Mesendoderm (in vitro differentiated cells): ENCODE data around the gene WDR18.
A peak's percentile ranks its signal among the peaks of the same experiment; 100 is the strongest.

ENCODE experiments used
- DNase-seq: peaks from one replicate; pipeline ENCODE4 v3.0.0; 2013
- H2AK5ac ChIP-seq: 2 replicates; pipeline ENCODE4 v1.6.1; 2013; ENCODE audit warnings: low read length, inconsistent platforms
- H2BK120ac ChIP-seq: 2 replicates; pipeline ENCODE4 v1.6.1; 2013; ENCODE audit warnings: low read depth, mild to moderate bottlenecking, low read length, moderate library complexity, mixed read lengths
- H2BK15ac ChIP-seq: replicated peaks from 2 replicates; pipeline ENCODE4 v1.6.1; 2013; ENCODE audit warnings: low read depth, mild to moderate bottlenecking, moderate library complexity
- H2BK5ac ChIP-seq: 2 replicates; pipeline ENCODE4 v1.6.1; 2013; ENCODE audit warnings: low read length, inconsistent platforms
- H3K18ac ChIP-seq: 2 replicates; pipeline ENCODE4 v1.6.1; 2013; ENCODE audit warnings: mild to moderate bottlenecking, low read length, mixed read lengths
- H3K23ac ChIP-seq: one replicate; pipeline ENCODE4 v1.6.1; 2013; ENCODE audit warnings: low read length
- H3K27ac ChIP-seq: 2 replicates; pipeline ENCODE4 v1.5.1; 2013; ENCODE audit warnings: low read depth, mild to moderate bottlenecking, inconsistent platforms, low read length, moderate library complexity
- H3K27me3 ChIP-seq: 2 replicates; pipeline ENCODE4 v1.6.1; 2013; ENCODE audit warnings: low read length, control low read depth, mild to moderate bottlenecking, inconsistent platforms; ENCODE audit not compliant: insufficient read depth, poor library complexity
- H3K36me3 ChIP-seq: 2 replicates; pipeline ENCODE4 v1.6.1; 2013; ENCODE audit warnings: low read length, inconsistent platforms; ENCODE audit not compliant: control insufficient read depth, insufficient read depth
- H3K4ac ChIP-seq: one replicate; pipeline ENCODE4 v1.6.1; 2013; ENCODE audit warnings: low read depth, mild to moderate bottlenecking, low read length, moderate library complexity
- H3K4me1 ChIP-seq: 2 replicates; pipeline ENCODE4 v1.6.1; 2013; ENCODE audit warnings: low read depth, low read length, inconsistent platforms; ENCODE audit not compliant: control insufficient read depth
- H3K4me2 ChIP-seq: 2 replicates; pipeline ENCODE4 v1.6.1; 2013; ENCODE audit warnings: low read length
- H3K4me3 ChIP-seq: 2 replicates; pipeline ENCODE4 v1.5.1; 2013; ENCODE audit warnings: mild to moderate bottlenecking, low read length
- H3K56ac ChIP-seq: one replicate; pipeline ENCODE4 v1.6.1; 2013; ENCODE audit warnings: low read length
- H3K79me1 ChIP-seq: 2 replicates; pipeline ENCODE4 v1.6.1; 2013; ENCODE audit warnings: low read length, inconsistent platforms
- H3K79me2 ChIP-seq: 2 replicates; pipeline ENCODE4 v1.6.1; 2013; ENCODE audit warnings: mild to moderate bottlenecking, low read length; ENCODE audit not compliant: control insufficient read depth, insufficient read depth
- H3K9ac ChIP-seq: 2 replicates; pipeline ENCODE4 v1.6.1; 2013; ENCODE audit warnings: low read length, inconsistent platforms
- H4K5ac ChIP-seq: one replicate; pipeline ENCODE4 v1.6.1; 2013; ENCODE audit warnings: low read length
- H4K8ac ChIP-seq: one replicate; pipeline ENCODE4 v1.6.1; 2013; ENCODE audit warnings: low read depth, mild to moderate bottlenecking, control low read depth, low read length, moderate library complexity
- WGBS: extraction: QIAGEN DNeasy Blood & Tissue Kit; methylation state at CpG from one replicate; pipeline ENCODE4 v1.1.7; 2013; ENCODE audit warnings: low lambda C conversion rate, missing lambda C conversion rate; ENCODE audit not compliant: insufficient coverage; ENCODE audit errors: extremely low coverage; 5-methylcytosine and 5-hydroxymethylcytosine counted together

The WDR18 gene

GRCh38 chr19:1037621-1038064, 53.5 kb downstream of the WDR18 start:
- H2BK5ac ChIP-seq: no peak overlapping the region
- no CpG with 5 or more reads among the region's 22 CpGs for WGBS
- no peaks in the 10 kb centered on the region for H3K27me3 ChIP-seq
- no peak overlapping the region for H3K4me3 ChIP-seq
- no peak overlapping the region for H3K4ac ChIP-seq
- no peak overlapping the region for H2BK15ac ChIP-seq
- no peak overlapping the region for H2AK5ac ChIP-seq
- H4K5ac ChIP-seq: no peak overlapping the region
- H2BK120ac ChIP-seq: no peak overlapping the region
- no peak overlapping the region for H4K8ac ChIP-seq
- no peak for DNase-seq
- H3K36me3 ChIP-seq: peaks cover 5% of the 10 kb centered on the region
- H3K4me1 ChIP-seq: peaks cover 4% of the 10 kb centered on the region
- H3K79me1 ChIP-seq: no peaks in the 10 kb centered on the region
- H3K79me2 ChIP-seq: no peaks in the 10 kb centered on the region
- H3K9ac ChIP-seq: no peak overlapping the region
- H3K23ac ChIP-seq: no peak overlapping the region
- no peak overlapping the region for H3K18ac ChIP-seq
- no peak overlapping the region for H3K27ac ChIP-seq
- H3K56ac ChIP-seq: no peak overlapping the region
- H3K4me2 ChIP-seq: no peak overlapping the region

DNA sequence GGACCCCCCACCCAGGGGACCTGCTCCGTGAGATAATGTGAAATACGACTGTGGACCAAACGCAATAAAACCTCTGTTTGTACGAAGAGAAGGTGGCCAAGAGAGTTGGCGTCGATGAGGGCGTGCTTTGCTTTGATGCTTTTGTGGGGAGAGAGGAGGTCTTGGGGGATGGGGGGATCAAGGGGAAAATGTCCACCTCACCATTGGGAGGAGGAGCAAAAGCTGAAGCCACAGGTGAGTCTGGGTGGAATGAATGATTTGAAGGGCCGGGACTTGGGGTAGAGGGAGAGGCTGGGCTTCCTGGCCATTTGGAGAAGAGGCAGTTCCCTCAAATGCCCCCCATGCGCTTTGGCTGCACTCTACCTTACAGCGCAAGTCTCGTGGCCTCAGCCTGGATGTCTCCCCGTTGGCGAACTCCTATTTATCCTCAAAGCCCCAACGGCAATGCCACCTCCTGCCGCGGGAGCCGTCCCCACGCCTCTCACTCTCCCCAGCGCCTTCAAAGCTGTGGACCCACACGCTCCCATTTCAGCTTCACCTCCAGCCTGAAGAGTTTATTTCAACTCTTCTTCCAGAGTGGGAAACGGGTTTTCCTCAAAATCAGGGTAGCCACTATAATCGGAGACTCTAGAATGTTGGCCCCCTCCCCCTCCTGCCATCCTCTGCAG, 55.0 kb downstream of the WDR18 start:
- no peaks in the 10 kb centered on the region for H3K79me2 ChIP-seq
- H3K23ac ChIP-seq: no peak overlapping the region
- no peak overlapping the region for H4K5ac ChIP-seq
- H3K4me2 ChIP-seq: peak overlapping the region; percentile 37
- no CpG with 5 or more reads among the region's 22 CpGs for WGBS
- H3K79me1 ChIP-seq: no peaks in the 10 kb centered on the region
- H3K4ac ChIP-seq: no peak overlapping the region
- no peak overlapping the region for H2BK5ac ChIP-seq
- peak overlapping the region; percentile 67 for H3K9ac ChIP-seq
- no peak overlapping the region for H4K8ac ChIP-seq
- no peak overlapping the region for H3K27ac ChIP-seq
- H3K4me1 ChIP-seq: peaks cover 4% of the 10 kb centered on the region
- no peak overlapping the region for H2AK5ac ChIP-seq
- no peak overlapping the region for H3K4me3 ChIP-seq
- no peaks in the 10 kb centered on the region for H3K27me3 ChIP-seq
- H2BK120ac ChIP-seq: no peak overlapping the region
- no peak overlapping the region for H2BK15ac ChIP-seq
- peak overlapping the region; percentile 73 for H3K56ac ChIP-seq
- peaks cover 5% of the 10 kb centered on the region for H3K36me3 ChIP-seq
- no peak overlapping the region for H3K18ac ChIP-seq
- no peak for DNase-seq

GRCh38 chr19:1039646-1040475, 55.7 kb downstream of the WDR18 start, which contains the start of gene ABCA7:
Gene ABCA7, plus strand, starts transcription at chr19:1040107. Its CDS starts 1,255 bp downstream, at chr19:1041362.
- H2BK15ac ChIP-seq: no peak within 1 kb of the TSS
- DNase-seq: peak; percentile 99
- H3K36me3 ChIP-seq: peaks cover 5% of the 10 kb centered on the region
- no peak within 1 kb of the TSS for H4K8ac ChIP-seq
- no peaks in the 10 kb centered on the region for H3K79me2 ChIP-seq
- H3K27me3 ChIP-seq: no peaks in the 10 kb centered on the region
- peaks cover 4% of the 10 kb centered on the region for H3K4me1 ChIP-seq
- H3K18ac ChIP-seq: no peak within 1 kb of the TSS
- WGBS: no CpG with 5 or more reads among the region's 56 CpGs
- H2BK5ac ChIP-seq: no peak within 1 kb of the TSS
- H3K4me3 ChIP-seq: peak within 1 kb of the TSS; percentile 59
- H4K5ac ChIP-seq: no peak within 1 kb of the TSS
- H3K4me2 ChIP-seq: peak within 1 kb of the TSS; percentile 37
- H3K79me1 ChIP-seq: no peaks in the 10 kb centered on the region
- peak within 1 kb of the TSS; percentile 76 for H3K9ac ChIP-seq
- H3K4ac ChIP-seq: no peak within 1 kb of the TSS
- peak within 1 kb of the TSS; percentile 58 for H2AK5ac ChIP-seq
- no peak within 1 kb of the TSS for H3K27ac ChIP-seq
- H3K23ac ChIP-seq: no peak within 1 kb of the TSS
- peak within 1 kb of the TSS; percentile 73 for H3K56ac ChIP-seq
- H2BK120ac ChIP-seq: no peak within 1 kb of the TSS

DNA sequence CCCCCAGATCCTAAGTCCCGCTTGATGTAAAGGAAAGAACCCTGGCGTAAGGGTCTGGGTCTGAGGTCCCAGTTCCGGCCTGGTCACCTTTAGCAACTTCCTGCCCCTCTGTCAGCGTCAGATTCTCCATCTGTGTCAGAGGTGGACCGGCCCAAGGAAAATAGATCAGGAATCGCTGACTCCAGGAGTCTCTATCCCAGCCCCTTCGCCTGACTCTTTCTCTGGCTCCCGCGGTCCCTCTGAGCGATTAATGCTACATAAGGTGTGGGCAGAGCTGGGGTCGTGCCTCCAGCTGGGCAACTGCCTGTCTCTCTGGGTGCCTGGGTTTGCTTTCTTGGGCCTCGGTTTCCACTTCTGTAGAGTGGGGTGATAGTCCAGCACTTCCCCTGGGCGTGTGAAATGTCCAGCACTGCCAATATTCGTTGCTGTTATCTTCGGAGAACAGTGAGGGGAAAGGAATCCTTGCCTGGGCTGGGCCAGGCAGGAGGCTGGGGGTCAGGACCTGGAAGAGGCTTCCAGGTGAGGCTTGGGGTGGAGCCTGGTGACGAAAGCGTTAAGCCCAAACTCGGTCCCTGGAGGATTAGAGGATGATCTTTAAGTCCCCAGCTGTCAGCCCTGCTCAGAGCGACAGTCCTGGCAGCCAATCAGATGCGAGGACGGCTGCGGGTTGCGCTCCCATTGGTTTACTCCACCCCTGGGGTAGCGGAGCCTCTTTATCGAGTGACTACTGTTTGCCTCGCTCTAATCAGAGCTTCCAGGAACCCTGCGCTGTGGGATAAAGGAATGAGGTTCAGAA, 56.5 kb downstream of the WDR18 start:
- H2BK120ac ChIP-seq: no peak overlapping the region
- no peak overlapping the region for H3K23ac ChIP-seq
- H3K4me2 ChIP-seq: peak overlapping the region; percentile 47
- no peak overlapping the region for H2BK5ac ChIP-seq
- H3K9ac ChIP-seq: peak overlapping the region; percentile 76
- H3K56ac ChIP-seq: peak overlapping the region; percentile 75
- WGBS: no CpG with 5 or more reads among the region's 27 CpGs
- peak overlapping the region; percentile 59 for H3K4me3 ChIP-seq
- H3K79me1 ChIP-seq: no peaks in the 10 kb centered on the region
- H4K8ac ChIP-seq: no peak overlapping the region
- no peak overlapping the region for H3K4ac ChIP-seq
- peaks cover 2% of the 10 kb centered on the region for H3K36me3 ChIP-seq
- H3K27ac ChIP-seq: no peak overlapping the region
- H2AK5ac ChIP-seq: peak overlapping the region; percentile 58
- no peak overlapping the region for H4K5ac ChIP-seq
- H3K18ac ChIP-seq: no peak overlapping the region
- peaks cover 4% of the 10 kb centered on the region for H3K4me1 ChIP-seq
- no peaks in the 10 kb centered on the region for H3K79me2 ChIP-seq
- DNase-seq: peak; percentile 99
- H2BK15ac ChIP-seq: no peak overlapping the region
- no peaks in the 10 kb centered on the region for H3K27me3 ChIP-seq

DNA sequence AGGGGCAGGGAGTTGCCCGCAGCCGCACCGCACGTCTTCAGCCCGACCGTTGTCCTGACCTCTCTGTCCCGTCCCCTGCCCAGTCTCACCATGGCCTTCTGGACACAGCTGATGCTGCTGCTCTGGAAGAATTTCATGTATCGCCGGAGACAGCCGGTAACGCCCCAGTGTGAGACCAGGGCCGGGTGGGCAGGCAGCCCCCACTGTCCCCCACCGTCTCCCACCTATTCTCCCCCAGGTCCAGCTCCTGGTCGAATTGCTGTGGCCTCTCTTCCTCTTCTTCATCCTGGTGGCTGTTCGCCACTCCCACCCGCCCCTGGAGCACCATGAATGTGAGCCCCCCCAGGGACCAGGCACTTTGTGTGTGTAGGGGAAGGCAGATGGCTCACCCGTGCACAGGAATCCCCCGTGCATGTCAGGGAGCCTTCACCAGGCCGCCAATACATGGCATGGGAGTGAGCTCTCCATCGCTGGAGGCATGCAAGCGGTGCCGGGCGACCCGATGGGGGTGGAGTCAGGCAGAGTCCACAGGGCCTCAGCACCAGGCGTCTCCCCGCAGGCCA, 57.2 kb downstream of the WDR18 start:
- Histone ChIP-seq H3K4me3 (no peak overlapping the region), H3K18ac (no peak overlapping the region), H3K9ac (peak overlapping the region; percentile 46), H2AK5ac (no peak overlapping the region), H3K27ac (no peak overlapping the region), H3K23ac (no peak overlapping the region), H2BK120ac (no peak overlapping the region), H3K27me3 (no peaks in the 10 kb centered on the region), H3K56ac (peak overlapping the region; percentile 75), H4K8ac (no peak overlapping the region), H3K36me3 (no peaks in the 10 kb centered on the region), H4K5ac (no peak overlapping the region), H3K79me2 (no peaks in the 10 kb centered on the region), H3K4me1 (peaks cover 4% of the 10 kb centered on the region), H3K79me1 (no peaks in the 10 kb centered on the region), H3K4me2 (peak overlapping the region; percentile 47), H3K4ac (no peak overlapping the region), H2BK5ac (no peak overlapping the region), H2BK15ac (no peak overlapping the region)
- DNase-seq: no peak
- no CpG with 5 or more reads among the region's 26 CpGs for WGBS
